ENCODE data around the gene GALNT2.

The GALNT2 gene

DNA sequence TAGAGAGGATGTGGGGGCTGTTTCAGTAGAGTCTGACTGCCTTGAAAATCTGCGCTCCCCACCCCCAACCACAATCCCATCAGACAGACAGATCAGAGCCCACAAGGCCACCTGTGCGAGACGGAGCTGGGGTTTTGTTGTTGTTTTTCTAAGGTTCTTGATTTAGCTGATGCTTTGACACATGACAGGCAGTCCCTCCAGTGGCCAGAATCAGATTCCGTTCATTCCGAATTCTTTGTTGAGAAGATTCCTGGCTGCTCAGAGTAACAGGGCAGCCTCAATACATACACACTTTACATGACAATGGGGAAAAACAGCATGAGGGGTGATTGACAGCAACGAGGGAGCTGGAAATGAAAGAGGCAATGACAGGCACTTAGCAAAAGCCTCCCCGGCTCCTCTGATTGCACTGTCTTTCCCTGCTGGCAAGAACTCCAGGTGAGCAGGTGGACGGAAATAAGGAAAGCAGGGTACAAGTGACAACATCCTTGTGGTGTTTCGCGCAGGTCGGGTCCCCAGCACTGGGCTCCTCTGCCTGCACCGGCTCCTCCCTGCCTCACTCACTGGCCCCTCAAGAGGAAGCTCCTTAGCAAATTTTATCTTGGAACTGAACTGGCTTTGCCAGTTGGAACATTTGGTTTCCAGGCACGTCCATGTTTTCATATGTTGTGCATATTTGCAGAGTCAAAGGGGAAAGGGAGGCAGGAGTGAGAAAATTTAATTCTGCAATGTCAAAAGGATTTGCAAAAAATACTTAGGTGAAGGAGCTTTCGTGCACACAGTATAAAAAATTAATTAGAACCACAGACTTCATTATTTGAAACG lies 210.4 kb downstream of the GALNT2 start:
- H3K27ac ChIP-seq = no peak overlapping the region
- no peak for TF ChIP-seq CTCF (IDR thresholded peaks at IDR 0.05)
- no peak overlapping the region for H3K4me3 ChIP-seq (ENCODE audit: low read depth in 1 of 2, low read length in 1 of 2)
- H3K4me1 ChIP-seq (ENCODE audit: control insufficient read depth in 1 of 2, insufficient read depth in 1 of 2, low read depth in 1 of 2, low read length in 1 of 2) = no peaks in the 10 kb centered on the region
- peaks cover 79% of the 10 kb centered on the region for H3K36me3 ChIP-seq
- no peaks in the 10 kb centered on the region for H3K27me3 ChIP-seq
- no peaks in the 10 kb centered on the region for H3K9me3 ChIP-seq

DNA sequence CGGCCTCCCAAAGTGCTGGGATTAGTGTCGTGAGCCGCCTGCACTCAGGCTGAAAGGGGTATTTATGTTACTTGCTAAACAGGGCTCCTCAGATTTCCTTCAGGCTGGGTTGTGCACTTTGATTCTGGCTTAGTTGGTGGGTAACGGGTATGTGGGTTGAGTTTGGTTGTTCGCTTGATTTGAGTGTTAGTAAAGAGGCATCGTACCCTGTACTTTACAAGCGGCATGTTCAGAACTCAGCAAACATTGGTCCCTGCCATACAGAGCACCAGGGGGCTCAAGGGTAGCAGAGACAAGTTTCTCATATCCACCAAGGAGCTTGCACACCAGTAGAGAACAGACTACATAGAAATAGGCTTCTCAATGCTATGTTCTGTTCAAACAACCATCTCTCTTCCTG lies 211.3 kb downstream of the GALNT2 start:
- Histone ChIP-seq H3K9me3 (no peaks in the 10 kb centered on the region), H3K27ac (no peak overlapping the region), H3K36me3 (peaks cover 72% of the 10 kb centered on the region), H3K4me3 (ENCODE audit: low read depth in 1 of 2, low read length in 1 of 2) (no peak overlapping the region), H3K27me3 (no peaks in the 10 kb centered on the region), H3K4me1 (ENCODE audit: control insufficient read depth in 1 of 2, insufficient read depth in 1 of 2, low read depth in 1 of 2, low read length in 1 of 2) (no peaks in the 10 kb centered on the region)
- TF ChIP-seq CTCF (IDR thresholded peaks at IDR 0.05) = no peak

DNA sequence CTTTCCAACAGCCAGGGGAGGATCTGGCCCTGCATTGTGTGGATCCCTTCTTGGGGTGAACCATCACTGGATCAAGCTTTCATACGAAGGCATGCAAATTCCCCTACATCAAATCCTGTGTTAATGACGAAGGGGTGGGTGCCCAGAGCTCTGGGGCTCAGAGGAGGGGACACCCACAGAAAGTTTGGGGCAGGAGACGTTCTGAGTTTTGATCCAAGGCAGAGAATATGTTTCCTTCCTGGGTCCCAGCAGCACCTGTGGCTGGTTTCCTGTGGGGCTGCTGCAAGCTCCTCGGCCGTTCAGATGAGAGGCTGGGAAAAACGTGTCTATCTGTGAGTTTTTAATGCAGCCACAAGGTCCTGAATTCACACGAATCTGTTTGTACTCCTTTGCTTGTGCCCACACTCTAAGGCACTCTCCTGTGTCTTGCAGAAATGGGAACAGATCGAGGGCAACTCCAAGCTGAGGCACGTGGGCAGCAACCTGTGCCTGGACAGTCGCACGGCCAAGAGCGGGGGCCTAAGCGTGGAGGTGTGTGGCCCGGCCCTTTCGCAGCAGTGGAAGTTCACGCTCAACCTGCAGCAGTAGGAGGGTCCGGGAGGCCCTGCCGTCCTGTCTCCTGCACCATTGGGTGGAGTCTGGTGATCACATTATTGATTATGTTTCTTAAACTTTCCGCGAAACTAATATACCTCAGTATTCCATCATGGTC lies 212.0 kb downstream of the GALNT2 start:
- Histone ChIP-seq H3K9me3 (no peaks in the 10 kb centered on the region), H3K4me3 (ENCODE audit: low read depth in 1 of 2, low read length in 1 of 2) (no peak overlapping the region), H3K36me3 (peaks cover 77% of the 10 kb centered on the region), H3K27ac (no peak overlapping the region), H3K4me1 (ENCODE audit: control insufficient read depth in 1 of 2, insufficient read depth in 1 of 2, low read depth in 1 of 2, low read length in 1 of 2) (no peaks in the 10 kb centered on the region), H3K27me3 (no peaks in the 10 kb centered on the region)
- no peak for TF ChIP-seq CTCF (IDR thresholded peaks at IDR 0.05)

GRCh38 chr1:230279583-230279945 lies 212.5 kb downstream of the GALNT2 start:
- Histone ChIP-seq H3K4me3 (ENCODE audit: low read depth in 1 of 2, low read length in 1 of 2) (no peak overlapping the region), H3K9me3 (no peaks in the 10 kb centered on the region), H3K27me3 (no peaks in the 10 kb centered on the region), H3K36me3 (peaks cover 72% of the 10 kb centered on the region), H3K27ac (no peak overlapping the region), H3K4me1 (ENCODE audit: control insufficient read depth in 1 of 2, insufficient read depth in 1 of 2, low read depth in 1 of 2, low read length in 1 of 2) (no peaks in the 10 kb centered on the region)
- no peak for TF ChIP-seq CTCF (IDR thresholded peaks at IDR 0.05)

- Histone ChIP-seq H3K36me3 (peaks cover 66% of the 10 kb centered on the region), H3K27ac (no peak overlapping the region), H3K9me3 (no peaks in the 10 kb centered on the region), H3K4me3 (ENCODE audit: low read depth in 1 of 2, low read length in 1 of 2) (no peak overlapping the region), H3K27me3 (no peaks in the 10 kb centered on the region), H3K4me1 (ENCODE audit: control insufficient read depth in 1 of 2, insufficient read depth in 1 of 2, low read depth in 1 of 2, low read length in 1 of 2) (no peaks in the 10 kb centered on the region)
- no peak for TF ChIP-seq CTCF (IDR thresholded peaks at IDR 0.05)
Measured at GRCh38 chr1:230280054-230280795, 213.2 kb downstream of the GALNT2 start.
